Left lung (tissue), 10 donors: Measurements from ENCODE around the gene STARD7. TPM values are rescaled to one million over a fixed set of nuclear protein-coding genes. Genes with fewer than 3 reads are reported as not detected.

ENCODE experiments used
- ATAC-seq: fragments of 200-7000 bp; cut with Tn5 transposase; one replicate; pipeline ENCODE4 v1.9.1; 2020; ENCODE audit warnings: moderate library complexity
- DNase-seq, 4 donors: peaks; one replicate each; pipeline ENCODE4 v3.0.0-alpha.2; 2013 to 2020
- H3K27ac ChIP-seq, 2 donors: fragments of 200-600 bp; sonication (generic) in 1 of 2; one replicate each; pipeline versions ENCODE4 v1.5.0 to v1.8.0; 2020 to 2021
- H3K27me3 ChIP-seq, 2 donors: fragments of 200-600 bp; sonication (generic) in 1 of 2; one replicate each; pipeline versions ENCODE4 v1.5.0 to v1.8.0; 2020 to 2021
- H3K36me3 ChIP-seq, 2 donors: fragments of 200-600 bp; sonication (generic) in 1 of 2; one replicate each; pipeline versions ENCODE4 v1.5.0 to v1.8.0; 2020 to 2021
- H3K4me1 ChIP-seq, 2 donors: fragments of 200-600 bp; one replicate each; pipeline ENCODE4 v1.8.0; 2021
- H3K4me3 ChIP-seq, 2 donors: fragments of 200-600 bp; sonication (generic) in 1 of 2; one replicate each; pipeline versions ENCODE4 v1.5.0 to v1.8.0; 2020 to 2021; ENCODE audit warnings: mild to moderate bottlenecking in 1 of 2
- H3K9me3 ChIP-seq, 2 donors: fragments of 200-600 bp; sonication (generic) in 1 of 2; one replicate each; pipeline versions ENCODE4 v1.5.0 to v1.8.0; 2020 to 2021
- CTCF ChIP-seq, 2 donors: fragments of 200-600 bp; sonication (generic) in 1 of 2; IDR thresholded peaks; one replicate each; pipeline versions ENCODE4 v1.5.0 to v1.8.0; 2021; ENCODE audit warnings: antibody characterized with exemption in 2 of 2
- intact Hi-C, 2 donors: fragments of 100-400 bp; cut with DNase I; formaldehyde crosslinking; loops; one replicate each; pipeline versions ENCODE4 v1.11.2 to v1.14.2; 2022
- polyA plus RNA-seq, 6 donors: library from polyadenylated mRNA; unstranded; fragments of 120-200 nt; gene quantifications; one replicate each; pipeline ENCODE4 v1.2.1, GENCODE V29; 2013; ENCODE audit not compliant: insufficient read length in 6 of 6
- total RNA-seq, 2 donors: library from RNA; stranded (reverse); fragmentation: NEBNext Ultra II Directional; extraction: Animal tissue kit (Norgen Biotek cat#: 25700); gene quantifications; one replicate each; pipeline ENCODE4 v1.2.1, GENCODE V29; 2021
- donor health status: DM: no; HTN: yes; CAD: no.
- donor health status: DM: no; HTN: no; CAD: no.

The STARD7 gene
- total and polyA plus RNA-seq, 8 donors: 99.2 to 142 (median 112) TPM

DNA sequence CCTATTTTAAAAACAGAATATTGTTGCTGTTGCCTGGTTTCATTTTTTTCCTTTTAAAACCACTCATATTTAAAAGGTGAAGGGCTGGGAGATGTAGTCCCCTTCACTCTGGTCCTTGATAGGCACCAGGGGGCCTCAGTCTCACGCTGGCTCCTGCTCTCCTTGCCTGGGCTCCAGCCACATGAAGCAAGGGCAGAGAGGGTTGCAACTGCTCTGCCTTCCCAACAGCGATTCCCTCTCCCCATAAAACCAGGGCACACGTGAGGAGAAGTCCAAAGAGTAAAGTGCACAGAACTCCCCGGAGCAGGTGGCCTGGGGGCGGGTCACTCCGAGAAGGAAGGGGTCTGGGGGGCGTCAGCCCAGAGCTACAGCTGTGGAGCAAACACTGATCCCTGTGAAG is 44.4 kb upstream of the STARD7 start:
- H3K4me3 ChIP-seq: no peak overlapping the region
- intact Hi-C loops: no loop called here
- ATAC-seq (no peak), DNase-seq (no peak)
- no peaks in the 10 kb centered on the region for H3K9me3 ChIP-seq
- H3K27me3 ChIP-seq: no peaks in the 10 kb centered on the region
- H3K36me3 ChIP-seq: peaks cover 0 to 62% of the 10 kb centered on the region in 2 donors
- no peak overlapping the region for H3K27ac ChIP-seq
- peaks cover 6 to 90% of the 10 kb centered on the region in 2 donors for H3K4me1 ChIP-seq
- no peak for TF ChIP-seq CTCF (IDR thresholded peaks at IDR 0.05)

DNA sequence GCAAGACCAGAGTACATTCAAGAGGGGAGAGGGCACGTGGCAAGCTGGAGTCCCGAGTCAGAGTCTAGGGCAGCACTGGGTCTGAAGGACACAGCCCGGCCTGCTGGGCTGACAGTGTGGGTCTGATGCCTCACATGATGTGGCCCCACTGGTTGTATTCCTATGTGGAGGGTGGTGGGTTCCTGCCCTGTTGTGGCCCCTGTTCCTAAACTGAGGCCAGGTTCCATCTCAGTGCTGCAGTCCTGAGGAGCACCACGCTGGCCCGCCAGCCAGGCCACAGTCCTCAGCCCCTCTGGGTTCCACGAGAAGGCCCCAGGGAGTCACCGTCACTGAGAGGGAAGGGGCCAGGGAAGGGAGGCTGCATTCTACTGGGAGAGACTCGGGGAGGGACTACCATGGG is 43.9 kb upstream of the STARD7 start:
- no peak for TF ChIP-seq CTCF (IDR thresholded peaks at IDR 0.05)
- H3K4me1 ChIP-seq: peaks cover 6 to 90% of the 10 kb centered on the region in 2 donors

GRCh38 chr2:96251721-96252292 is 43.2 kb upstream of the STARD7 start:
- Histone ChIP-seq H3K4me3 (no peak overlapping the region), H3K36me3 (peaks cover 0 to 62% of the 10 kb centered on the region in 2 donors), H3K4me1 (peaks cover 6 to 90% of the 10 kb centered on the region in 2 donors), H3K27ac (peak overlapping the region in 1 of 2 donors; percentile 53), H3K27me3 (no peaks in the 10 kb centered on the region), H3K9me3 (no peaks in the 10 kb centered on the region)
- TF ChIP-seq CTCF (IDR thresholded peaks at IDR 0.05): no peak
- intact Hi-C loops: no loop called here
- DNase-seq (peak in 2 of 4 donors; percentile 65 to 71), ATAC-seq (peak; percentile 86)

More for the DNA sequence above, 43.9 kb upstream of the STARD7 start:
- Histone ChIP-seq H3K36me3 (peaks cover 0 to 62% of the 10 kb centered on the region in 2 donors), H3K9me3 (no peaks in the 10 kb centered on the region), H3K27me3 (no peaks in the 10 kb centered on the region), H3K27ac (peak overlapping the region in 1 of 2 donors; percentile 53), H3K4me3 (no peak overlapping the region)
- DNase-seq (no peak), ATAC-seq (no peak)
- intact Hi-C loops: no loop called here

DNA sequence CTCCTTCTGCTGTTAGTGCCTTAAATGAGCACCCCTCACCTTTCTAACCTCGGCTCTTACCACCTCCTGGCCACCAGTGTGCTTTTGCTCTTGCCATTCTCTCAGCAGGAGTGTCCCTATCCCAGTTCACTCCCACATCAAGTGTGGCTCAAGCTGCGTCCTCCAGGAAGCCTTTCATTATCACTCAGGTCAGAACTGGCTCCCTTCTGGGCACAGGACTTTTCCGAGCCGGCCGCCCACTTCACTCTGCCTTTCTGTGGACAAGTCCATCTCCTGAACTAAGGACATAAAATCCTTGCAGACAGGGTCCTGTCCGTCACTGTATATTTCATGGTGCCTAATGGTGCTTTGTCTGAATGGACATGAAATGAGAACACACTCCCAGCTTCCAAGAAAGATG is 41.6 kb upstream of the STARD7 start:
- TF ChIP-seq CTCF (IDR thresholded peaks at IDR 0.05): no peak
- Histone ChIP-seq H3K4me3 (no peak overlapping the region), H3K36me3 (peaks cover 0 to 51% of the 10 kb centered on the region in 2 donors), H3K27ac (peak overlapping the region in 1 of 2 donors; percentile 53), H3K9me3 (no peaks in the 10 kb centered on the region), H3K4me1 (peaks cover 6 to 90% of the 10 kb centered on the region in 2 donors), H3K27me3 (no peaks in the 10 kb centered on the region)
- DNase-seq (no peak), ATAC-seq (no peak)
- intact Hi-C loops: no loop called here

DNA sequence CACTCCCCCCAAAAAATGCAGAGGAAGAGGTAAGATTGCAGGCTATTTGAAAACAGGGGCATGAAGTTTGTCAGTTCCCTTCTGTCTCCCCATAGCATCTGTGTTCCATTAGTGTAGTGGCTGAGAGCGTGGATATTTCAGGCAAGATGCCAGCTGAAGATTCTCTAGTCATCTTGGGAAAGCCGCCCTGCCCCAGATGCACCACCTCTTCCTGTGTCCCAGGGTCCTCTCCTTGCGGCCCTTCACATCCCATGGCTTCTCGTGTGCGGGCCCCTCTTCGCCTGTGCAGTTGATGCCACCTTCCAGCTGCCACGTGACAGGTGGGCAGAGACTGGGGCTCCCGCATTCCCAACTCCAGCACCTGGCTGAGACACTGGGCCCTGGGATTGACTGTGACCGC is 41.0 kb upstream of the STARD7 start:
- Histone ChIP-seq H3K9me3 (no peaks in the 10 kb centered on the region), H3K27ac (no peak overlapping the region), H3K4me1 (peaks cover 6 to 90% of the 10 kb centered on the region in 2 donors), H3K36me3 (peaks cover 0 to 45% of the 10 kb centered on the region in 2 donors), H3K27me3 (no peaks in the 10 kb centered on the region), H3K4me3 (no peak overlapping the region)
- TF ChIP-seq CTCF (IDR thresholded peaks at IDR 0.05): no peak
- DNase-seq: no peak
- ATAC-seq: no peak
- intact Hi-C loops: no loop called here
